HG03175 (cell line): ENCODE measurements around the gene MRNIP.

ENCODE experiments used
- ATAC-seq: cut with Tn5 transposase; IDR thresholded peaks from one replicate; pipeline ENCODE4 v1.9.1; 2021; ENCODE audit warnings: mild to moderate bottlenecking, moderate library complexity; ENCODE audit not compliant: unreplicated experiment

MRNIP gene

GRCh38 chr5:179858586-179859427 lies at the start of gene MRNIP:
TSS of gene MRNIP (minus strand) at chr5:179858817. CDS start at chr5:179858796, 21 bp downstream.
- ATAC-seq: peak; percentile 96

- ATAC-seq: peak; percentile 85
Observed at GRCh38 chr5:179907556-179908324, 49.1 kb upstream of the MRNIP start, which contains the start of gene TBC1D9B. TSS of gene TBC1D9B (minus strand) at chr5:179907897. CDS start at chr5:179907821, 76 bp downstream.

- peak; percentile 24 for ATAC-seq
Observed at GRCh38 chr5:179906795-179907555, 48.4 kb upstream of the MRNIP start.

GRCh38 chr5:179906294-179906794 lies 47.7 kb upstream of the MRNIP start:
- no peak for ATAC-seq

- ATAC-seq: no peak
Observed at GRCh38 chr5:179905161-179905560, 46.5 kb upstream of the MRNIP start.

GRCh38 chr5:179904463-179905160 lies 46.0 kb upstream of the MRNIP start:
- no peak for ATAC-seq

- ATAC-seq: no peak
Observed at GRCh38 chr5:179902763-179903158, 44.1 kb upstream of the MRNIP start.

GRCh38 chr5:179901915-179902762 lies 43.5 kb upstream of the MRNIP start:
- ATAC-seq: no peak

- no peak for ATAC-seq
Observed at GRCh38 chr5:179901462-179901861, 42.8 kb upstream of the MRNIP start.

- no peak for ATAC-seq
Observed at GRCh38 chr5:179900711-179901110, 42.1 kb upstream of the MRNIP start.

GRCh38 chr5:179900206-179900605 lies 41.6 kb upstream of the MRNIP start:
- no peak for ATAC-seq

GRCh38 chr5:179895861-179896260 lies 37.2 kb upstream of the MRNIP start:
- ATAC-seq: no peak

GRCh38 chr5:179893958-179894895 lies 35.6 kb upstream of the MRNIP start:
- ATAC-seq: no peak

GRCh38 chr5:179893076-179893957 lies 34.7 kb upstream of the MRNIP start:
- no peak for ATAC-seq

GRCh38 chr5:179892255-179892654 lies 33.6 kb upstream of the MRNIP start:
- ATAC-seq: no peak

- ATAC-seq: no peak
Observed at GRCh38 chr5:179890751-179891682, 32.4 kb upstream of the MRNIP start.
